ENCODE data around the gene RAET1L.

DNA sequence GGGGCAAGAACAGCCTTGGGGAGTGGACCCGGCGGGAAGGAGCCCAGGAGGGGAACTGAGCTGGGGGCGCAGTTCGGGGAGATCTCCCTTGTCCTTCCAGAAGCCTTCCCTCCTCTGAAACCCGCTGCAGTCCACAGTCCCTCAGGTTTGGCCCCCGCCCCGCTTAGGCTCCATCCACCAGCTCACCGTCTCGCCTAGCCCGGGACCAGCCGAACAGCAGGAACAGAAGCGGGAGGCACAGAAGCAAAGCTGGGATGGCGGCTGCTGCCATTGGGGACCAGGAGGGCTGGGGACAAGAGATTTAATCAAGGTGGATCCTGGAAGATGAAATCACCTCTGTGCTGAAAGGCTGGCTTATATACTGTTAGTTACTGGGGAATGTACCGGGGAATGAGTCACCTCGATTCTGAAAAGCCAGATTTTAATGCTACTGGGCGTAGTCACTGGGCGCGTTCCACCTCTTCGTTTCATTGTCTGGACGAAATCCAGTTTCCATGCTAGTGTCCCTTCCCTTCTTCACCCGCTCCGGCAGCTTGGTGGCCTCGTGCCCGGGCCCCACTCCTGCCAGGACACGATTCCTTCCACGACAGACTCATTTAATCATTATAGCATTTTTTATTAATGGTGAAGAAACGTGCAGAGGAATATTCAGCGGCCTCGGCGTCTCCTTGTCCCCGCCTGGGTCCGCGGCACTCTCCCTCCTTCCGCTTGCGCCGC, at the start of gene RAET1L:
- TF ChIP-seq EP300 (IDR thresholded peaks at IDR 0.05; ENCODE audit: borderline replicate concordance in 1 of 2, control insufficient read depth in 1 of 2, low read depth in 2 of 2, low read length in 2 of 2) (no peak), POLR2A (IDR thresholded peaks at IDR 0.05; ENCODE audit: low read depth, low read length) (no peak), NFYB (IDR thresholded peaks at IDR 0.05; ENCODE audit: insufficient read depth, low read depth, low read length) (no peak), FOXK2 (IDR thresholded peaks at IDR 0.05) (no peak), MXI1 (IDR thresholded peaks at IDR 0.05; ENCODE audit: low read depth, low read length) (no peak)
- TF ChIP-seq, protein P1, sequence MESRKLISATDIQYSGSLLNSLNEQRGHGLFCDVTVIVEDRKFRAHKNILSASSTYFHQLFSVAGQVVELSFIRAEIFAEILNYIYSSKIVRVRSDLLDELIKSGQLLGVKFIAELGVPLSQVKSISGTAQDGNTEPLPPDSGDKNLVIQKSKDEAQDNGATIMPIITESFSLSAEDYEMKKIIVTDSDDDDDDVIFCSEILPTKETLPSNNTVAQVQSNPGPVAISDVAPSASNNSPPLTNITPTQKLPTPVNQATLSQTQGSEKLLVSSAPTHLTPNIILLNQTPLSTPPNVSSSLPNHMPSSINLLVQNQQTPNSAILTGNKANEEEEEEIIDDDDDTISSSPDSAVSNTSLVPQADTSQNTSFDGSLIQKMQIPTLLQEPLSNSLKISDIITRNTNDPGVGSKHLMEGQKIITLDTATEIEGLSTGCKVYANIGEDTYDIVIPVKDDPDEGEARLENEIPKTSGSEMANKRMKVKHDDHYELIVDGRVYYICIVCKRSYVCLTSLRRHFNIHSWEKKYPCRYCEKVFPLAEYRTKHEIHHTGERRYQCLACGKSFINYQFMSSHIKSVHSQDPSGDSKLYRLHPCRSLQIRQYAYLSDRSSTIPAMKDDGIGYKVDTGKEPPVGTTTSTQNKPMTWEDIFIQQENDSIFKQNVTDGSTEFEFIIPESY (IDR thresholded peaks at IDR 0.05) = no peak
- TF ChIP-seq, protein P2, sequence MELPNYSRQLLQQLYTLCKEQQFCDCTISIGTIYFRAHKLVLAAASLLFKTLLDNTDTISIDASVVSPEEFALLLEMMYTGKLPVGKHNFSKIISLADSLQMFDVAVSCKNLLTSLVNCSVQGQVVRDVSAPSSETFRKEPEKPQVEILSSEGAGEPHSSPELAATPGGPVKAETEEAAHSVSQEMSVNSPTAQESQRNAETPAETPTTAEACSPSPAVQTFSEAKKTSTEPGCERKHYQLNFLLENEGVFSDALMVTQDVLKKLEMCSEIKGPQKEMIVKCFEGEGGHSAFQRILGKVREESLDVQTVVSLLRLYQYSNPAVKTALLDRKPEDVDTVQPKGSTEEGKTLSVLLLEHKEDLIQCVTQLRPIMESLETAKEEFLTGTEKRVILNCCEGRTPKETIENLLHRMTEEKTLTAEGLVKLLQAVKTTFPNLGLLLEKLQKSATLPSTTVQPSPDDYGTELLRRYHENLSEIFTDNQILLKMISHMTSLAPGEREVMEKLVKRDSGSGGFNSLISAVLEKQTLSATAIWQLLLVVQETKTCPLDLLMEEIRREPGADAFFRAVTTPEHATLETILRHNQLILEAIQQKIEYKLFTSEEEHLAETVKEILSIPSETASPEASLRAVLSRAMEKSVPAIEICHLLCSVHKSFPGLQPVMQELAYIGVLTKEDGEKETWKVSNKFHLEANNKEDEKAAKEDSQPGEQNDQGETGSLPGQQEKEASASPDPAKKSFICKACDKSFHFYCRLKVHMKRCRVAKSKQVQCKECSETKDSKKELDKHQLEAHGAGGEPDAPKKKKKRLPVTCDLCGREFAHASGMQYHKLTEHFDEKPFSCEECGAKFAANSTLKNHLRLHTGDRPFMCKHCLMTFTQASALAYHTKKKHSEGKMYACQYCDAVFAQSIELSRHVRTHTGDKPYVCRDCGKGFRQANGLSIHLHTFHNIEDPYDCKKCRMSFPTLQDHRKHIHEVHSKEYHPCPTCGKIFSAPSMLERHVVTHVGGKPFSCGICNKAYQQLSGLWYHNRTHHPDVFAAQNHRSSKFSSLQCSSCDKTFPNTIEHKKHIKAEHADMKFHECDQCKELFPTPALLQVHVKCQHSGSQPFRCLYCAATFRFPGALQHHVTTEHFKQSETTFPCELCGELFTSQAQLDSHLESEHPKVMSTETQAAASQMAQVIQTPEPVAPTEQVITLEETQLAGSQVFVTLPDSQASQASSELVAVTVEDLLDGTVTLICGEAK (IDR thresholded peaks at IDR 0.05; ENCODE audit: borderline replicate concordance) = no peak
